IPS DF 4.7 (cell line): ENCODE results near the gene NTN1.

Experiments used
- DNase-seq: peaks from one replicate; pipeline ENCODE4 v3.0.0-alpha.2; 2013; ENCODE audit warnings: low spot score; ENCODE audit errors: extremely low read depth

Gene NTN1

DNA sequence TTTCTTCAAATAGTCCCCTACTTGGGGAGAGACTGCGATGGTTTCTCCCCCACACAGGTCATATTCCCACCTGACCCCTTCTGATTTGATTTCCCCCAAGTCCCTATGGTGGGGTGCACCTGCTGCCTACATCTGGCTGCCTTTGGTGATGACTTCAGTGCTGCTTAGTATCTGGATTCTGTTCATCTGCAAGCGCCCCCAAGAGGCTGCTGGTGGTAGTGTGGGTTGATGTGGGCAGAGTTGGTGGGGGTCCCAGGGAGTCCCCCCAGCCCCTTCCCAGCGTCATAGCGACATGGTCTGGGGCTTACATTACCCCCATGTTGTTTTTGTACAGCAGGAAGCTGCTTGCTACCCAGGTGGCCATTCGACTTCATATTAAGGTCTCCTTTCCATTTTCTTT lies 99.2 kb downstream of the NTN1 start:
- DNase-seq = no peak

DNA sequence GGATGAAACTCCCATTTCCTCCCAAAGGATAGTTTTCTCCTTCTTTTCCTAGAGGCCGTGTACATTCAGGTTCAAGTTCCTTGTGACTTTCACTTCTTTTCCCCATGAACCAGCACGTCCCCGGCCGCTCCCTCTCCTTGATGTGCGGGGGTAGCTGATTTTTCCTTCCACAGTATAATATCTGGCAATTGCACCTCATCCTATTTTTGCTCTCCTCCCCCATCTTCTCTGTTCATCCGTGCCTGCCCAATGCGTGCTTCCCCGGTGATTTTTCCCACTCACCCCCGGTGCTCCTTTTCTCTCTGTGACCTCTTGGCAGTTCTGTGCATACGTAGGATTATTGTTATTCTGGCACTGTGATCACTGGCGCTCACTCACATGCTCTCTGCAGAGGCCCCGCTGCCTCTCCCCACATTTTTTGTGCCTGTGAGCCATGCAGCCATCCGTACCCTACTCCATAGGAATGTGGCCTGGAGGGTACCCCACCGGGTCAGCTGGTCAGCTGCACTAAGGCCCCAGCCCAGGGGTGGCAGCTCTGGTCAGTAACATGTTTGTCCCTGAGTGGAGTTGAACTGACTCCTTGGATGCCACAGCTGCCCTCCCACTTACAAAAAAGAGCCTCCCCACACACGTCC lies 100.0 kb downstream of the NTN1 start:
- no peak for DNase-seq

DNA sequence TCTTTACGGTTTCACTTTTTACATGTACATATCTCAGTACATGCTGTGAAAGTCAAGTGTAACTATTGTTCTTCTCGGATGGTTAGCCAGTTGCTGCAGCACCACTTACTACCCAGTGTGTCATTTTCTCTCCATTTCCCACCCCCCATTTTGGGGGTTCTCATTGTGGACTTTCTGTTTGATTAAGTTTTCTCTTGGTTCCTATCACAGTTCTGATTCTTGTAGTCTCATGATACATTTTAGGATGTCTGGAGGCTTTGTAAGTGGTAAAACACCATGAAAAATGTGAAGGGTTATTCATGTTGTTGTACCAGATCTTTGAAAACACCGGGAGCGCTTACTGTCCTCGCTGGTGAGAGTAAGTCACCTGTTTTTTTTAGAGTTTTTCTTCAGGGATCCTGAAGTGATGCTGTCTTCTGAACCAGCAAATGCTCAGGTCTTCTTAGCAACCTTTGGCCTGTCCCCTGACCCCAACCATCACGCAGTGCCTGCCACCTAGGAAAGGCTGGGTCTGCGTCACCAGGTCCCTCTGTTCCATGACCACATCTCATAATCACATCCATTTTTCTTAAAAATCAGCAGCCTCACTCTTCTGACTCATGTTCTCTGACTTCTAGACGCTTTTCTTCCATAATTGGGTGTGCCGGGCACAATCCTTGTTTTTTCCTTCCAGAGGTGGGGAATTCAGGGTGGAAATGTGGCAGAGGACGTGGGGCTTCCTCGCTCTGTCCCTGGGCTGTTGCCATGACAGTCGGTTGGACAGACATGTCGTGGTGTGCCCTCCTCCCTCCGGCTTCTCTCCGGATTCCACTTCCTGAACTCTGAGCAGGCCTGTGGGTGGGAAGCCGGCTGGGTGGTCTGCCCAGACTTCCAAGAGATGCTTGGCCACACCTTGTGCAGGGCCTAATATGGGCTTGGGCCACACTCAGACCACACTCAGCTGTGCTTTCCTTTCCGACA lies 102.6 kb downstream of the NTN1 start:
- DNase-seq = no peak

DNA sequence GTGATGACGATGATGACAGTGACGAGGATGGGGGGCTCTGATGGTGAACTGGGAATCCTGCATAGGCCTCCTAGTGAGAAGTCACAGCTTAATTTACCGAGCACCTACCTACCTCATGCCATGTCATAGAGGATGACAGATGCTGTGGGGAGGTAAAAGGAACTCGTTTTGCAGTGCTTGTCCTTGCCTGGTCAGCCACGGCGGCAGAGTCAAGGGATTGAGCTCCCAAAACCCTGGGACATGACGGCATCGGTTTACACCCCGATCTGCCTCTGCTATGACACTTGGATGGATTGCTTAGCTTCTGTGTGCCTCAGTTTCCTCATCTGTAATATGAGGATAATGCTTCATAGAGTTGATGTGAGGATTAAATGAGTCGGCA lies 103.2 kb downstream of the NTN1 start:
- no peak for DNase-seq

DNA sequence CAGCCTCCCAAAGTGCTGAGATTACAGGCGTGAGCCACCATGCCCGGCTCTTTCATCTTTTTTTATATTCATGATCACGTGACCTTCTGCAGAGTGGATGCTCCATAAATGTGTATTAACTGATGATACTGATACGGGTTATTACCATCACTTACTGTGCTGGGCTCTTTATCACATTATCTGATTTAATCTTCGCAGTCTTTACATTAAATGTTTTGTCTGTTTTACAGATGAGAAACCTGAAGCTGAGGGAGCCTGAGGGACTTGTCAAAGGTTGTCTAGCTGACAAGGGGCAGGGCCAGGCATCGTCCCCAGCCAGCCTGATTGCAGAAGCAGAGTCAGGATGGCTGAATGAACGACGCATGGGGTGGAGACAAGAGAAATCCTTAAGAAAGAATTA lies 104.4 kb downstream of the NTN1 start:
- DNase-seq = no peak

DNA sequence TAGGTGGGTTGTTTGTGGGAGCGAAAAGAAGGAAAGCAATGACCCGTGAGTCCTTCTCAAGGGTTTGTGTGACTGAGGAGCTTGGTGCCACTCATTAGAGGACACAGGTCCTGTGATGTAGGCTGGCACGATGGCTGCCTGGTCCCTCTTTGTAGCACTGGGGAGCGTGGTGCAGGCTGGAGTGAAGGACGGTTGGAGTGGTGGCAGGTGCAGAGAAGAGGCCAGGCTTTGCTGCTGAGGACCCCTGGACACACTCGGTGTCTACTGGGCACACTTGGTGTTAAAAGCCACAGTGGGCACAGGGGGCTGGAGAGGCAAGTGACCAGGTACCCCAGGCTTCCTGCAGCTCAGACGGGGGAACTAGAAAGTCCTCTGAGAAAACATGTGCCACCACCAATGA lies 106.0 kb downstream of the NTN1 start:
- no peak for DNase-seq

DNA sequence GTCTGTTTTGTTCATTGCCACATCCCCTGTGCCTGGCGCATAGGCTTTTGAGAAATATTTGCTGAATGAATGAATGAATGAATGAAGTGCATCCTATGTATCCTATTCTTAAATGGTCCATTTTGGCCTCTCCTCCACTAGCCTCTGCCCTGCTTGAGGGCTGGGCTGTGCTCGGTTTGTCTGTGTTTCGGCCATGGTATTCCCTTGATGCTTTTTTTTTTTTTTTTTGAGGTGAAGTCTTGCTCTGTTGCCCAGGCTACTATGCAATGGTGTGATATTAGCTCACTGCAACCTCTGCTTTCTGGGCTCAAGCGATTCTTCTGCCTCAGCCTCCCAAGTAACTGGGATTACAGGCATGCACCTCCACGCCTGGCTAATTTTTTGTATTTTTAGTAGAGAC lies 110.1 kb downstream of the NTN1 start:
- DNase-seq = no peak

DNA sequence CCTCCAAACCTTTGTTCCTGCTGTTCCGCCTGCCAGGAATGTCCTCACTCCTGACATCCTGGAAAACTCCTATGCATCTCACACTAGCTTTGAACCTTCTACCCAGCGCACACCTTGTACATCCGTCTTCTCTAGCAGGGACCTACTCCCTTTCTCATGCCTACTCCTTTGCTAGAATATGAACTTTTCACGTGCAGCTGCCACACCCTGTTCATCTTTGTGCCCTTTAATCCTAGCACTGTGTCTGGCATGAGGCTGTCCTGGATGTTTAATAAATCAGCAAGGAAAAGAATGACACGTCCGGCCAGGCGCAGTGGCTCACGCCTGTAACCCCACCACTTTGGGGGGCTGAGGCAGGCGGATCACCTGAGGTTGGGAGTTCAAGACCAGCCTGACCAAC lies 111.0 kb downstream of the NTN1 start:
- DNase-seq = no peak

DNA sequence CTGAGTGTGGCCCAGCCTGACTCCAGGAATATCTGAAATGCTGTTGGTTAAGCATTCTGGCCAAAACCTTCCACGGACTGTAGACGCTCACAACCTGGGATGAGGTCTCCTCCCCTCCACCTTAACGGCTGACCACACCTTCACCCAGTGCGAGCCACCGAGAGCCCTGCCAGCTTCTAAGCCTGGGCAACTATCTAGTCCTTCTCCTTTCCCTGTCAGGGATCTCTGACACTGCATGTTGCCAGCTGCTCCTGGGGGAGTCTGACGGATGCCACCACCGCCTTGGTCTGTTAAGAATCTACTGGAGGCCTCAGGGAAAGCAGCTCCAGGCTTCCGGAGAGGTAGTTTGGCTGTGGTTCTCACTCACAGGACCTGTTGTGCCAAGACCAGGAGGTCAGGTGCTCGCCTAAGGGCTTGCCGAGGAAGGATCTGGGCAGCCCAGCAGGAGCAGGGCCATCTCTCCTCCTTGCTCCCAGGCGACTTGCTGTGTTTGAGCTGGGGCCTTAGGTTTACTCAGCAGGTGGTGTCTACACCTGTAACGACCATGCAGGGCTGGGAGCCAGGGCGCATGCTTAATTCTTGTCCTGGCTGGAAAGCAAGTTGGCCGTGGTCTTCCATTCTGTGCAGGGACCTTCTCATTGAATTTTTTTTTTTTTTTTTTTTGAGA lies 111.8 kb downstream of the NTN1 start:
- no peak for DNase-seq

DNA sequence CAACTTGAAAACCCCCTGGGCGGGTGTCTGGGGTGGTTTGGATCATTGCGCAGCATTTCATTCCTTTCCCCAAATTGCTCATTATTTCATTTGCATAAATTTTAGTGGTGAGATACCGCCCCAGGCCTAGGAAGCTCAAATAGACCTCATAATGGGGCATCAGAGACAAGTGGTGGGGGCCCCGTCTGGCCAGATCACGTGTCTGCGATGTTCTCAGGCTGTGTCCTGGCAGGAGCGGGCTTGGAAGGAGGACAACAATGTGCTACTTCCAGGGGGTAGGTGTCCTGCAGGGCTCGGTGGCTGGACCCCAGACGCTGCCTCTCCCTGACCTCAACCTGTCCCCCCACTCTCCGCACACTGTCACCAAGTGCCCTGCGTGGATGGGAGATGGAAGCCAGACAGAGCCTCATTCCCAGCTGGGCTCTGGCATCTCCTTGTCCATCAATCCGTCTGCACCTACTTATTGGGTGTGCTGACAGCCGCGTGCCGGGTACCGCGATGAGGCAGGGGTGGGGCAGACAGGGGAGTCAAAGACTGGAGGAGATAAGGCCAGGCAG lies 116.9 kb downstream of the NTN1 start:
- DNase-seq = no peak

DNA sequence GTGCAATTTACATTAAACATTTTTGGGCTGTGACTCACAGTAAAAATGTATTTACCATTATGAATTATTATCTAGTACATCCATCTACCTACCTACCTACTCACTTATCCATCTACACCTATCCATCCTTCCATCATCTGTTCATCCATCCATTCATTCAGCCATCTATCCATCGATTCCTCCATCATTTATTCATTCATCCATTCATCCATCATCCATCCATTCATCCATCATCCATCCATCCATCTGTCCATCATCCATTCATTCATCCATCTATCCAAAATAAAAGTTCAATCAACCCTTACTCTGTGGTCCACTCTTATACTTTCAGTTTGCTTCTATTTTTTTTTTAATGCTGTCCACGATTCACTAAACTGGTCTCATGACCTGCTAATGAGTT lies 118.4 kb downstream of the NTN1 start:
- DNase-seq = no peak

DNA sequence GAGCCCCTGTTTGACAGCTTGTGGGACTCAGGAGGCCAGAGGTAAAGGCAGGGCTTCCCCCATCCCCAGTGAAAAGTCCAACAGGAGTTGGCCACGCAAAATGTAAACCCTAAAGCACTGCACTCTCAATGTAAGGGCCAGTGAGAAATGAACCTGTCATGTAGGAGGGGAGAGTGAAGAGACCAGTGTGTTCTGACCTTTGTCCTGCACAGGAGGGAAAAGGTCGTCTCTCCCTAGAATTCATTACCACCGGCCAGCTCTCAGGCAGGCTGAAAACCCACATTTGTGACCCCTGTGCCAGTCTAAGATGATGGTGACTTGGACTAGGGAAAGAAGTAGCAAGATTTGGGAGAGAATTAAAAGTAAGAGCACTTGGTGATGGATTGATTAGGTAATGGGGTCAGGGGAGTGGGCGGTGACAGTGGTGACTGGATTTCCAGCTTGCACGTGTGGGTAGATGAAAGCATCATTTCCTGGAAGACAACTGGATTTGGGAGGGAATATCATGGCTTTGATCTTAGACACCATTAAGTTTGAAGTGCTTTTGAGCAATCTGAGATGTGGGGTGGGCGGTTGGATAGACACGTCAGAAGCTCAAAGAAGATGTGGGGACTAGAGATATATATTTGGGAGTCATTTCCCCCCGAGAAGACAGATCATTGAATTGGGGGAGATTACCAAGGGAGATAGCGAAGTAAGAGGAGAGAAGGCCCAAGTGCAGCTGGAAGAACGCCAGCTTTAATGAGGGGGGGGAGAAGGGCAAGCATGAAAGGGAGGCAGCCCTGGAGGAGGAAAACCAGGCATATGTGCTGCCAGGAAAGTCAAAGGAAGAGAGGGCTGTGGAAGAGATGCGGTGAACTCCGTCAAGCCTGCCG lies 119.5 kb downstream of the NTN1 start:
- no peak for DNase-seq

DNA sequence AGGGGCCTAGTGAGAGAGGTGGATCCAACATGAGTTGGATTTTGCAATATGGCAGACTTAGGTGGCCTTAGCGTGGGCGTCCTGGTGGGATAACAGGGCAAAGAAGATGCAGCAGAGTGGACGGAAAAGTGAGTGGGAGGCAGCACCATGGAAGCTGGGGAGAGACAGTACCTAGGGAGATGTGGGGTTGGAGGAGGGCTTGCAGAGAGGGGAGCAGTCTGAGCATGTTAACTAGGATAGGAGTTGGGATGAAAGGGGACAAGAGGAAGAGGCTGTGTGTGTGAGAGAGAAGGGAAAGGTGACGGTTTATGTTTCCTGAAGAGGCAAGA lies 120.1 kb downstream of the NTN1 start:
- no peak for DNase-seq

DNA sequence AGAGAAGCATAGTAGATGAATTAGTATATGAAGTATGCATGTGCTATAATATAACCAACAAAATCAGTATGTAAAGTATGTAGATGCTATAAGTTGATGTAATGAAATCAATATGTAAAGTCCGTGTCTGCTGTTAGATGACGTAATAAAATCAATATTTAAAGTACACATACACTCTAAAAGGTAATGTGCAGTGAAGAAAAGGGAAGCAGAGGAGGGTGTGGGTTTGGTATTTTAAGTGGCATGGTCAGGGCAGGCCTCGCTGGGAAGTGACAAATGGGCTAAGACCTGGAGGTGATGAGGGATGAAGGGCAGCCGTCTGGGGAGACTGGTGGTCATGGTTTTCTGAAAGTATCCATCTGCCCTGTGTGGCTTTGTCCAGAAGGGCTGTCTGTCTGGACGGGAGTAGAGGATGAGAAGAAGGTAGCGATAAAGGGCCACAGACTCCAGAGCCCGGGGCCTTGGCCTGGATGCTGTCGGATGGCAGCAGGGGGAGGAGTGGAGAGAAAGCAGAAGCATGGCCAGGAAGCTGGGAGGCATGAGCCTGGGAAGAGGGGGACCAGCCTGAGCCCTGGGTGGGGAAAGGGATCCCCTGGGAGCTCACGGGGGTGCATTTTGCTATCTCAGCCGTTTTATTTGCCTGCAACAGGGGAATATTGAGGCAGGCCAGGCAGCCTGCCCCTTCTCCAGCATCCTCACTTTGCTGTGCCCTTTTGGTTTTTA lies 121.6 kb downstream of the NTN1 start:
- no peak for DNase-seq

DNA sequence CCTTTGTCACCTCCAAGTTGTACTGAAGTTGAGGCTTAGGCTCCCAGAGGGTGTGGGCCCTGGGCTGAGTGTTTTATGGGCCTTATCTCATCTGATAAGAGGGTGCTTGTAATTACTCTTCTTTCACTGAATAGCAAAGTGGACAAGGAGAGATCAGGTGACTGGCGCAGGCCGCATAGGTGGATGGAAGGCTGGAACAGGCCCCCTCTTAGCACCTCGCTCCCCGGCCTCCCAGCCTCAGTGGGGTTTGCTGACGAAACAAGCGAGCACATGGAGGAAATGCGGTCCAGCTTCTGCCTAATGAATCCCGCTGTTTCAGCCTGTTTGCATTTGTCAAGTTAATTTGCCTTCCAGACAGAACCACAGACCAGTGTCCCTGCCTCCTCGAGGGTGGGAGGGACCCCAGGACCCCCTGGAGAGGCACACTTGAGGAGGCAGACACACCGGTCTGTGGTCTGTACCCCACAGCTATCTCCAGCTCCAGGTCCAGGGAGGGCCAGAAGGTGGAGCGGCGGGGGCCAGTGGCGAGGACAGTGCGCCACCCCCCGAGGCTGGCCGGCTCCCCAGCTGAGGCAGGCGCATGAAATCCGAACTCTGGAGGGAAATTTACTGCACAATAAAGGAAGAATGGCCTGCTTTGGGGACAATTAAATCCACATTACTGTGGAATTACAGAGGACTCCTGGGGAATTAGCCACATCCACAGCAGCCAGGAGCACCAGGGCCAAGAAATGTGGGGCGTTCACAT lies 123.4 kb downstream of the NTN1 start:
- no peak for DNase-seq

DNA sequence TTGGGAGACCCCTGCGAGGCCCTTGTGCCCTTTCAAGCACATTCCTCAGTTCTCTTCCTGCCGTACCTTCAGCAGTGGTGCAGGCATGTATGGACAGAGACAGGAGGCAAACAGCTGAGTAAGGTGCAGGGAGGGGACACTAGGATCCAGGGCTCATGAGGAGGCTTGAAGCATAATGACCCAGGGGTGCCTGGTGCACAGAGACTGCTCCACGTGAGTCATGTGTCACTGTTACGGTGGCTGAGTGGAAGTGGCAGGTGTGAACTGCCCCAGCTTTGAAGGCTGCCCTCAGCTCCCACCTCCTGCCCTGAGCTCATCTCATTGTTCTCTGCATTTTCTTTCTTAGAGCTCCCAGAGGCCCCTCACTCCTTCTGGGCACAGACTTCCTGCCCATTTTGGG lies 124.8 kb downstream of the NTN1 start:
- no peak for DNase-seq

DNA sequence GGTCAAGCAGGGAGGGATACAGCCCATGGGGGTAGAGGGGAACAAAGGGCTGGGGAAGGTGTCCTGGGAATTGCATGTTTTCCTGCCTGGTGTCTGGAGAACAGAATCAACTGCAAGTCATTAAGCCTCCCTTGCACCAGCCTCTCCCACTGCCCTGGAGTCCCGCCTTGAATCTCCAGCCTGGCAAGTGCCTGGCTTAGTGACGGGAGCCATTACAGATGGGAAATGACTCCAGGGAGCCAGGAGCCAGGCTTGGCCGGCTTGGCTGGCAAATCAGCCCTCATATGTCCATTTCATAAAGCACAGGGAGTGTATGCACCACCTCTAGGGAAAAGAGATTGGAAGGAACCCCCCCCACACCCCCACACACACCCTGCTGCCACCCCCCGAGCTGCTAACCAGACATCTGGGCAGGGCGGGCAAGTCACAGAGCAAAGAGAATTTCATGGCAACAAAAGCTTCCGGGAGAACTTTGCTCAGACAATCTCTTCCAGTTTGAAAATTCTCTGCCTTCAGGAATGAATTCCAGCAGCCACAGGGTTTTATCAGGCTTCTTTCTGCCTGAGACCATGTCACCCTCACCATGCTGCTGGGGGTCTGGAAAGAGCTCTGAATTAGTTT lies 127.7 kb downstream of the NTN1 start:
- DNase-seq = no peak

DNA sequence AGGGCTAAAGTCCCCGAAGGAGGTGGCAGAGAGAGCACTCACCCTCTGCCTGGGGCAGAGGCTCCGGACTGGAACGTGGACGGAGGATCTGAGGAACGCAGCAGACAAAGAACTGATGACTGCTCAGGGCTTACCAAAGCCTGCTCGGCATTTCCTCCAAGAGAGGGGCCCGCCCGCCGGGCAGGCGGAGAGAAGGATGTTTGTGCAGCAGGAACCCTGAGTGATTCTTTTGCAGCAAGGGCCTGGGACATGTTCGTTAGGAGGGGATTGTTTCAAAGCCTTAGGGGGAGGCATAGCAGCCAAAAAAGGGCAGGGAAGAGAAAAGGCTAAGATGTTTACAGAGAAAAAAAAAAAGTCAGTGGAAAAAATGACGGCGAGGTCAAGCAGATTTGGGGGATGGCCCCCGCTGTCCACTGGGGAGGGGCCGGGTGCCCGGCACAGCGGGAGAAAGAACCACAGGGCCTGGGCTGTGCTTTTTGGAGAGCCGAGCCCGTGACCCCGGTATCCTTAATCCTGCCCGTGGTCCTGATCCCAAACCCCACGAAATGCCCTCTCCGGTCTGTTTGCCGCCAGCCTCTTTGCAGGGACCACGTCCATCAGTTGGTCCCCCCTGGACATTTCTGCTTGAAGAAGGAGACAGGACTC lies 129.3 kb downstream of the NTN1 start:
- no peak for DNase-seq

DNA sequence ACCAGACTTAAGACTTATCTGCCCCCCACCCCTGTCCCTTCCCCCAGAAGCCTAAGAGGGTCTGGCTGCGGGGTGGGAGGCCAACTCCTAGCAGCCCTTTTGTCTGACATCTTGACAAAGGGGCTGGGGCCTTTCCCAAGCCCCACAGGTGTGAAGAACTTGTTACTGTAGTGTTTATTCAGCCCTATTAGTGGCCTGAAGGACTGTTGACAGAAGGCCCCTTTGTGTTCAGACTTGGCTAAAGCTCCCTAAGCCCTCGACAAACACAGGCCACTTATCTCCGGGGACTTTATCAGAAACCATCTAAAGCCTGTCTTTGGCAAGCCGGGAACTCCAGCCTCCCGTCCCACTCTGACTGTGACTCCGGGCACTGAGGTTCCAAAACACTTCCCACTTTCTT lies 129.8 kb downstream of the NTN1 start:
- no peak for DNase-seq
